GM18909 (cell line): ENCODE results near the gene ACSL1.
"Not testable (repeated sequence)": the region's sequence is repeated elsewhere in the genome, so short reads cannot be mapped to it uniquely, and the experiment has no call there.

Experiments used
- ATAC-seq: cut with Tn5 transposase; IDR thresholded peaks from one replicate; pipeline ENCODE4 v1.9.1; 2021; ENCODE audit warnings: mild to moderate bottlenecking; ENCODE audit not compliant: unreplicated experiment, poor library complexity

ACSL1 gene

GRCh38 chr4:184763150-184763780 is 62.5 kb downstream of the ACSL1 start:
- no peak for ATAC-seq

- peak; percentile 95 for ATAC-seq
These were observed 63.7 kb downstream of the ACSL1 start for GRCh38 chr4:184762100-184762499.

GRCh38 chr4:184760681-184761080 is 65.1 kb downstream of the ACSL1 start:
- ATAC-seq, result no peak

- no peak for ATAC-seq
These were observed 68.0 kb downstream of the ACSL1 start for GRCh38 chr4:184757810-184758209.

- ATAC-seq, result no peak
These were observed 69.4 kb downstream of the ACSL1 start for GRCh38 chr4:184756399-184756798.

GRCh38 chr4:184755278-184755677 is 70.5 kb downstream of the ACSL1 start:
- no peak for ATAC-seq

- ATAC-seq, result no peak
These were observed 73.1 kb downstream of the ACSL1 start for GRCh38 chr4:184752496-184753275.

- ATAC-seq, result no peak
These were observed 74.2 kb downstream of the ACSL1 start for GRCh38 chr4:184751585-184751956.

- ATAC-seq, result no peak
These were observed 74.7 kb downstream of the ACSL1 start for GRCh38 chr4:184750926-184751584.

GRCh38 chr4:184748251-184748652 is 77.5 kb downstream of the ACSL1 start:
- ATAC-seq, result no peak

- no peak for ATAC-seq
These were observed 78.5 kb downstream of the ACSL1 start for GRCh38 chr4:184747034-184747830.

- no peak for ATAC-seq
These were observed 79.7 kb downstream of the ACSL1 start for GRCh38 chr4:184745831-184746795.

- no peak for ATAC-seq
These were observed 81.5 kb downstream of the ACSL1 start for GRCh38 chr4:184744236-184744635.

GRCh38 chr4:184743650-184744049 is 82.1 kb downstream of the ACSL1 start:
- ATAC-seq, result no peak

GRCh38 chr4:184741651-184742050 is 84.1 kb downstream of the ACSL1 start:
- not testable (repeated sequence) for ATAC-seq

GRCh38 chr4:184740980-184741391 is 84.8 kb downstream of the ACSL1 start:
- no peak for ATAC-seq

- ATAC-seq, result not testable (repeated sequence)
These were observed 86.2 kb downstream of the ACSL1 start for GRCh38 chr4:184739575-184739974.

- no peak for ATAC-seq
These were observed 91.0 kb downstream of the ACSL1 start for GRCh38 chr4:184734758-184735157.
